GM23248 (cell line): Measurements from ENCODE around the gene PTPRT. TPM values are rescaled to one million over a fixed set of nuclear protein-coding genes. Genes with fewer than 3 reads are reported as not detected.

Experiments used
- DNase-seq: peaks from one replicate; pipeline ENCODE4 v3.0.0-alpha.2; 2015
- H2AFZ ChIP-seq: fragments of 200-600 bp; sonication (generic); 2 replicates; pipeline ENCODE4 v1.6.1; 2016; ENCODE audit warnings: antibody characterized with exemption
- H3F3A ChIP-seq: fragments of 200-600 bp; sonication (generic); 2 replicates; pipeline ENCODE4 v1.6.1; 2016; ENCODE audit warnings: mild to moderate bottlenecking, antibody characterized with exemption, mixed run types; ENCODE audit not compliant: insufficient read depth
- H3K27ac ChIP-seq: fragments of 200-600 bp; sonication (generic); 2 replicates; pipeline ENCODE4 v1.5.1; 2016; ENCODE audit warnings: mild to moderate bottlenecking
- H3K27me3 ChIP-seq: fragments of 200-600 bp; sonication (generic); replicated peaks from 2 replicates; pipeline ENCODE4 v1.6.1; 2016; ENCODE audit warnings: mild to moderate bottlenecking; ENCODE audit not compliant: insufficient read depth
- H3K36me3 ChIP-seq: fragments of 200-600 bp; sonication (generic); 2 replicates; pipeline ENCODE4 v1.6.1; 2016; ENCODE audit warnings: low read depth, mild to moderate bottlenecking
- H3K4me1 ChIP-seq: fragments of 200-600 bp; sonication (generic); 2 replicates; pipeline ENCODE4 v1.6.1; 2016; ENCODE audit warnings: mild to moderate bottlenecking; ENCODE audit not compliant: insufficient read depth
- H3K4me2 ChIP-seq: fragments of 200-600 bp; sonication (generic); one replicate; pipeline ENCODE4 v1.6.1; 2016; ENCODE audit warnings: mild to moderate bottlenecking; ENCODE audit not compliant: unreplicated experiment
- H3K4me3 ChIP-seq: fragments of 200-600 bp; sonication (generic); 2 replicates; pipeline ENCODE4 v1.5.1; 2016; ENCODE audit warnings: mild to moderate bottlenecking
- H3K79me2 ChIP-seq: fragments of 200-600 bp; sonication (generic); 2 replicates; pipeline ENCODE4 v1.6.1; 2016; ENCODE audit warnings: mild to moderate bottlenecking; ENCODE audit not compliant: insufficient read depth
- H3K9ac ChIP-seq: fragments of 200-600 bp; sonication (generic); 2 replicates; pipeline ENCODE4 v1.6.1; 2016; ENCODE audit warnings: mild to moderate bottlenecking
- H3K9me2 ChIP-seq: fragments of 200-600 bp; sonication (generic); 2 replicates; pipeline ENCODE4 v1.6.1; 2016; ENCODE audit warnings: mixed run types, mild to moderate bottlenecking, moderate library complexity; ENCODE audit not compliant: insufficient read depth
- H3K9me3 ChIP-seq: fragments of 200-600 bp; sonication (generic); one replicate; pipeline ENCODE4 v1.6.1; 2017; ENCODE audit warnings: low read depth
- H4K20me1 ChIP-seq: fragments of 200-600 bp; sonication (generic); 2 replicates; pipeline ENCODE4 v1.6.0; 2016; ENCODE audit not compliant: insufficient read depth
- EZH2 ChIP-seq: fragments of 200-600 bp; sonication (generic); IDR thresholded peaks from 2 replicates; pipeline ENCODE4 v1.6.1; 2018; ENCODE audit warnings: antibody characterized with exemption, mild to moderate bottlenecking; ENCODE audit not compliant: insufficient read depth, poor library complexity, severe bottlenecking
- EZH2phosphoT487 ChIP-seq: fragments of 200-600 bp; sonication (generic); IDR thresholded peaks from 2 replicates; pipeline ENCODE4 v1.6.1; 2018; ENCODE audit warnings: antibody characterized with exemption, moderate library complexity, mild to moderate bottlenecking, low read depth; ENCODE audit not compliant: insufficient read depth
- WGBS, 2 experiments: methylation state at CpG; one replicate each; pipeline ENCODE4 v1.1.6; 2015 to 2017; ENCODE audit warnings: low lambda C conversion rate in 2 of 2, low coverage in 1 of 2; ENCODE audit errors: missing lambda C conversion rate in 2 of 2; 5-methylcytosine and 5-hydroxymethylcytosine counted together
- in situ Hi-C: fragments of 300-500 bp; cut with MboI; formaldehyde crosslinking; loops from 2 replicates; pipeline ENCODE4 v1.15.0; 2020
- polyA plus RNA-seq: library from polyadenylated mRNA; unstranded; fragments of >200 nt; fragmentation: Nextera tagmentation; extraction: Ambion mirVana; gene quantifications from 2 replicates; pipeline ENCODE4 v1.2.1, GENCODE V29; 2016
- total RNA-seq: library from RNA; depleted of rRNA; stranded (reverse); fragments of >200 nt; shearing (Covaris generic); gene quantifications from 2 replicates; pipeline ENCODE4 v1.2.3, GENCODE V29; 2014

PTPRT gene
- total and polyA plus RNA-seq, 2 experiments from 2014 or later: not detected

DNA sequence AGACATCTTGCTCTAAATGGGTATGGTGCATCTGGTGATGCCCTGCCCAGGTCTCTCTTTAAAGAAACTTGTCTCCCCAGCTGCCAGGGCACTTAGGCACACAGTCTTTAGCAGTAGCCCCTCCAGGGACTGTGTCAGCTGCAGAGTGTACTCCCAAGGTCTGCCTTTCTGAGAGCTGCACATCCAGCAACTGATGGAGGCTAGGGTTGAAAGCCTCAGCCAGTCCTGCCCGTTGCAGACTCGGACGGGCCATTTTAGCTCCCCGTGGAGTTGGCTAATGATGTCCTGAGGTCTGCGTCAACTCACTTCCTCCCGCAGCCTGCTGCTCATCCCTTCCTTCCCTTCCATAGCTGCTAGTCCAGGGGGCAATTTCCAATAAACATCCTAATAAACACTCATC, 381.8 kb downstream of the PTPRT start:
- H3K4me3 ChIP-seq: no peak overlapping the region
- H3K36me3 ChIP-seq: no peaks in the 10 kb centered on the region
- no peak for TF ChIP-seq EZH2phosphoT487
- H3K27me3 ChIP-seq: no peaks in the 10 kb centered on the region
- in situ Hi-C loops: no loop called here
- no peak for DNase-seq
- no peaks in the 10 kb centered on the region for H3K79me2 ChIP-seq
- H3K9ac ChIP-seq: no peak overlapping the region
- WGBS, 2 experiments: 19 to 32% methylated on average over 6 of the region's 6 CpGs
- H3K4me2 ChIP-seq: no peak overlapping the region
- H3F3A ChIP-seq: no peaks in the 10 kb centered on the region
- H3K27ac ChIP-seq: no peak overlapping the region
- H2AFZ ChIP-seq: no peak overlapping the region
- H4K20me1 ChIP-seq: no peaks in the 10 kb centered on the region
- H3K4me1 ChIP-seq: no peaks in the 10 kb centered on the region
- no peaks in the 10 kb centered on the region for H3K9me2 ChIP-seq
- H3K9me3 ChIP-seq: no peaks in the 10 kb centered on the region

GRCh38 chr20:42795111-42795695, 394.5 kb downstream of the PTPRT start:
- Histone ChIP-seq H2AFZ (no peak overlapping the region), H3K36me3 (no peaks in the 10 kb centered on the region), H3K4me3 (no peak overlapping the region), H3K4me1 (no peaks in the 10 kb centered on the region), H3K9me2 (no peaks in the 10 kb centered on the region), H3K79me2 (no peaks in the 10 kb centered on the region), H3K9ac (no peak overlapping the region), H3F3A (no peaks in the 10 kb centered on the region), H4K20me1 (no peaks in the 10 kb centered on the region), H3K4me2 (no peak overlapping the region), H3K27ac (no peak overlapping the region), H3K9me3 (no peaks in the 10 kb centered on the region), H3K27me3 (no peaks in the 10 kb centered on the region)
- no peak for DNase-seq
- no peak for TF ChIP-seq EZH2phosphoT487
- TF ChIP-seq EZH2: no peak
- WGBS, 2 experiments: 23 to 30% methylated on average over 11 of the region's 11 CpGs
- in situ Hi-C loops: no loop called here

GRCh38 chr20:42792052-42792451, 397.7 kb downstream of the PTPRT start:
- H3K27me3 ChIP-seq: no peaks in the 10 kb centered on the region
- in situ Hi-C loops: no loop called here
- H3K9me2 ChIP-seq: no peaks in the 10 kb centered on the region
- no peaks in the 10 kb centered on the region for H3K4me1 ChIP-seq
- WGBS, 2 experiments: 56 to 73% methylated on average over 1 of the region's 1 CpG
- H4K20me1 ChIP-seq: no peaks in the 10 kb centered on the region
- no peak overlapping the region for H3K4me3 ChIP-seq
- TF ChIP-seq EZH2phosphoT487: no peak
- TF ChIP-seq EZH2: no peak
- no peaks in the 10 kb centered on the region for H3F3A ChIP-seq
- no peak overlapping the region for H3K9ac ChIP-seq
- no peak overlapping the region for H2AFZ ChIP-seq
- no peaks in the 10 kb centered on the region for H3K36me3 ChIP-seq
- H3K4me2 ChIP-seq: no peak overlapping the region
- H3K79me2 ChIP-seq: no peaks in the 10 kb centered on the region
- H3K9me3 ChIP-seq: no peaks in the 10 kb centered on the region
- no peak for DNase-seq
- H3K27ac ChIP-seq: no peak overlapping the region

DNA sequence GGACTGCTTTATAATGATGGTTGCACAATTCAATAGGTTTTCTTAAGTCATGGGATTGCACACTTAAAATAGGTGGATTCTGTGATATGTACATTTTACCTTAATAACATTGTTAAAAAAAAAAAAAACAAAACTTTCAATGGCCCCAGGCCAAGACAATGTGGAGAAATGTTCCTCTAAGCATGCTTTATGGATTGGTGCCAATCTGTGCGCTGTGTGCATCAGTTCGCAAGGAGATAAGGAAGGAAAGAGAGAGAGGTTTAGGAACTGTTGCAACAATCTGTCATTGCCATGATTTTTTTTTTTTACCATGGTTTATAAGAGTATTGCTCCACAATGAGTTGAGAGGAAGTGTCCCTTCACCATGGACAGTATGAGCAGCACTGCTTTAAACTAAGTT, 399.6 kb downstream of the PTPRT start:
- Histone ChIP-seq H3K36me3 (no peaks in the 10 kb centered on the region), H2AFZ (no peak overlapping the region), H3K9me3 (no peaks in the 10 kb centered on the region), H3K79me2 (no peaks in the 10 kb centered on the region), H3K27me3 (no peaks in the 10 kb centered on the region), H3K27ac (no peak overlapping the region), H3K4me1 (no peaks in the 10 kb centered on the region), H3K9ac (no peak overlapping the region), H3F3A (no peaks in the 10 kb centered on the region), H3K9me2 (no peaks in the 10 kb centered on the region), H3K4me3 (no peak overlapping the region), H3K4me2 (no peak overlapping the region), H4K20me1 (no peaks in the 10 kb centered on the region)
- in situ Hi-C loops: no loop called here
- no peak for DNase-seq
- 0 to 3% methylated on average over 2 of the region's 2 CpGs for WGBS, 2 experiments
- TF ChIP-seq EZH2 (no peak), EZH2phosphoT487 (no peak)

DNA sequence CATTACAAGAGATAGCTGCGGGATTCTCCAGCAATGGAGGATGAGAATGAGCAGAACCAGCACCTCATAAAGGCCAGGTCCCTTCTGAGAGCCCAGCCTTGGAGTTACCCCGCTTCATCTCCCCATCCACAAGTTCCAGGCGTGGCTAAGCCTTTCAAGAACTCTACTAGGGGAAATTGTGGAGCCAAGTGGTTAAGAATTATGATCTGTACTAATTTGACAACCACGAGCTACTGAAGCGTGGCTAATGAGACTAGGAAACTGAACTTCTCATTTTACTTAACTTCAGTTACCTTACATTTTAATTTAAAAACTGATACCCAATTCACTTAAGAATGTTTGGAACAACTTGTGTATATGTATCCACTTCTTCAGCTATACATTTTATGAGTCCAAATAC, 401.0 kb downstream of the PTPRT start:
- no peaks in the 10 kb centered on the region for H3K4me1 ChIP-seq
- H2AFZ ChIP-seq: no peak overlapping the region
- H3K79me2 ChIP-seq: no peaks in the 10 kb centered on the region
- no peak for TF ChIP-seq EZH2
- TF ChIP-seq EZH2phosphoT487: no peak
- no peak overlapping the region for H3K4me3 ChIP-seq
- DNase-seq: no peak
- no peak overlapping the region for H3K4me2 ChIP-seq
- H3K27ac ChIP-seq: no peak overlapping the region
- no peaks in the 10 kb centered on the region for H4K20me1 ChIP-seq
- H3K36me3 ChIP-seq: no peaks in the 10 kb centered on the region
- H3K9me3 ChIP-seq: no peaks in the 10 kb centered on the region
- no peak overlapping the region for H3K9ac ChIP-seq
- H3F3A ChIP-seq: no peaks in the 10 kb centered on the region
- no peaks in the 10 kb centered on the region for H3K27me3 ChIP-seq
- H3K9me2 ChIP-seq: no peaks in the 10 kb centered on the region
- in situ Hi-C loops: loop anchor here (10.0 kb wide), 1 partner anchor 56 kb away; no protein-coding TSS in a partner anchor
- 16 to 22% methylated on average over 5 of the region's 5 CpGs for WGBS, 2 experiments
